Fibroblast of upper back skin (primary cell): ENCODE measurements around the gene DHRS7C.
A peak's percentile ranks its signal among the peaks of the same experiment; 100 is the strongest.

Experiments
- DNase-seq: peaks from one replicate; pipeline ENCODE4 v3.0.0-alpha.2; 2013

Gene DHRS7C

GRCh38 chr17:9760266-9760665, 31.1 kb downstream of the DHRS7C start:
- DNase-seq, result no peak

GRCh38 chr17:9755083-9755482, 36.3 kb downstream of the DHRS7C start:
- peak; percentile 7 for DNase-seq

GRCh38 chr17:9750524-9750923, 40.9 kb downstream of the DHRS7C start:
- DNase-seq, result no peak

GRCh38 chr17:9729735-9730420, 61.5 kb downstream of the DHRS7C start:
- peak; percentile 32 for DNase-seq

- peak; percentile 59 for DNase-seq
Measured at GRCh38 chr17:9729034-9729650, 62.2 kb downstream of the DHRS7C start.

GRCh38 chr17:9728564-9728963, 62.8 kb downstream of the DHRS7C start:
- no peak for DNase-seq

- DNase-seq, result no peak
Measured at GRCh38 chr17:9728005-9728404, 63.4 kb downstream of the DHRS7C start.

- no peak for DNase-seq
Measured at GRCh38 chr17:9726291-9726690, 65.1 kb downstream of the DHRS7C start.

- DNase-seq, result peak; percentile 13
Measured at GRCh38 chr17:9725575-9725974, 65.8 kb downstream of the DHRS7C start.
